Nephron progenitor cell (in vitro differentiated cells): ENCODE results near the gene SPRN.

Experiments
- DNase-seq: peaks from one replicate; pipeline ENCODE4 v3.0.0; 2021
- H3K27ac Mint-ChIP-seq: 2 replicates; pipeline ENCODE4 v1.8.0; 2021; ENCODE audit warnings: mild to moderate bottlenecking, moderate library complexity, mixed read lengths
- H3K27me3 Mint-ChIP-seq: 2 replicates; pipeline ENCODE4 v1.8.0; 2021; ENCODE audit warnings: mild to moderate bottlenecking, low read depth, mixed read lengths; ENCODE audit not compliant: poor library complexity
- H3K36me3 Mint-ChIP-seq: 2 replicates; pipeline ENCODE4 v1.8.0; 2021; ENCODE audit warnings: low read depth, mixed read lengths
- H3K4me1 Mint-ChIP-seq: 2 replicates; pipeline ENCODE4 v1.8.0; 2021; ENCODE audit warnings: mixed read lengths
- H3K4me3 Mint-ChIP-seq: 2 replicates; pipeline ENCODE4 v1.8.0; 2021; ENCODE audit warnings: mild to moderate bottlenecking, moderate library complexity, mixed read lengths
- H3K9me3 Mint-ChIP-seq: 2 replicates; pipeline ENCODE4 v1.8.0; 2021; ENCODE audit warnings: mild to moderate bottlenecking, moderate library complexity, mixed read lengths
- TF ChIP-seq, protein P1 (sequence below): fragments of 200-600 bp; sonication (generic); IDR thresholded peaks from 2 replicates; pipeline ENCODE4 v1.5.0; 2021; ENCODE audit warnings: antibody characterized with exemption

SPRN gene

DNA sequence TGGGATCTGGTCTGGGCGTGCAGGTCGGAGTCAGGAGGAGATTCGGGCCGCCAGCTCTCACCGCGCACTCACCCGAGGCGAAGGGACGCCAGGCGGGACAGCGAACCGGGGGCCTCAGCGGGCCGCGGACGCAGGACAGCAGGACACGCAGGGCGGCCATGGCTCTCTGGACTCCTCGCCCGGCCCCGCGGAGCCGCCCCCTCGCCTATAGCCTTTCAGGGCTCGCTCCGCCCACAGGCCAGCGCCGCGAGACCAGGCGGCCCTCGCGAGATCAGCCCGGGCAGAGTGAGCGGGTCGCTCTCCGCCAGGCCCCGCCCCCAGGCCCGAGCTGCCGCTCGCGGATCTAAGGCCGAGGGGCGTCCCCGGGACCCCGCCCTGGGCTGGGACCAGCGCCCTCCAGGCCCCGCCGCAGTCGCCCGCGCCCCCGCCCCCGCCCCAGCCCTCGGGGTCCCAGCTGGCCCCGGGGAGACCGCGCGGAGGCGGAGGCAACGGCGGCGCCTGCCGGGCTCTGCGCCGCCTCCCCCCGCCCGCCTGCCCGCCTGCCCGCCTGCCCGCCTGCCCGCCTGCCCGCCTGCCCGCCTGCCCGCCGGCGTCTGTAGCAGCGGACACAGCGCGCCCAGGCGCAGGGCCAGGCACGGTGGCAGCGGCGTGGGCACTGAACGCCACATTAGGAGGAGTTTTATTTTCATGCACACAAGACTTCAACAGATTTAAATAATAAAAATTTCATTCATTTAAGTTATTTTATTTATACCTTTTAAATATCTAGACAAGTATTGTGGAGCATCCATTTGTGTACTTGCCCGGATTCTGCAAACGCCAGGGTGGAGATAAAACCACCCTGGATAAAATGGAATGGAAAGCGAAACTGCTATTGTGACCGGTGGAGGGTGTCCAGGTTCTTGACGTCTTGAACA is 51.0 kb downstream of the SPRN start, which contains the start of gene ECHS1:
Gene ECHS1 (minus strand): TSS at position 181 of the 917 bp plus-strand sequence. CDS start 21 bp downstream, at position 160.
- Mint-ChIP-seq H3K4me3 (peak within 1 kb of the TSS; percentile 95), H3K4me1 (peaks cover 41% of the 10 kb centered on the region), H3K27ac (peak within 1 kb of the TSS; percentile 77), H3K36me3 (peaks cover 13% of the 10 kb centered on the region), H3K9me3 (no peaks in the 10 kb centered on the region), H3K27me3 (peaks cover 44% of the 10 kb centered on the region)
- DNase-seq, result peak; percentile 99
- TF ChIP-seq, protein P1, sequence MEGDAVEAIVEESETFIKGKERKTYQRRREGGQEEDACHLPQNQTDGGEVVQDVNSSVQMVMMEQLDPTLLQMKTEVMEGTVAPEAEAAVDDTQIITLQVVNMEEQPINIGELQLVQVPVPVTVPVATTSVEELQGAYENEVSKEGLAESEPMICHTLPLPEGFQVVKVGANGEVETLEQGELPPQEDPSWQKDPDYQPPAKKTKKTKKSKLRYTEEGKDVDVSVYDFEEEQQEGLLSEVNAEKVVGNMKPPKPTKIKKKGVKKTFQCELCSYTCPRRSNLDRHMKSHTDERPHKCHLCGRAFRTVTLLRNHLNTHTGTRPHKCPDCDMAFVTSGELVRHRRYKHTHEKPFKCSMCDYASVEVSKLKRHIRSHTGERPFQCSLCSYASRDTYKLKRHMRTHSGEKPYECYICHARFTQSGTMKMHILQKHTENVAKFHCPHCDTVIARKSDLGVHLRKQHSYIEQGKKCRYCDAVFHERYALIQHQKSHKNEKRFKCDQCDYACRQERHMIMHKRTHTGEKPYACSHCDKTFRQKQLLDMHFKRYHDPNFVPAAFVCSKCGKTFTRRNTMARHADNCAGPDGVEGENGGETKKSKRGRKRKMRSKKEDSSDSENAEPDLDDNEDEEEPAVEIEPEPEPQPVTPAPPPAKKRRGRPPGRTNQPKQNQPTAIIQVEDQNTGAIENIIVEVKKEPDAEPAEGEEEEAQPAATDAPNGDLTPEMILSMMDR, result no peak

DNA sequence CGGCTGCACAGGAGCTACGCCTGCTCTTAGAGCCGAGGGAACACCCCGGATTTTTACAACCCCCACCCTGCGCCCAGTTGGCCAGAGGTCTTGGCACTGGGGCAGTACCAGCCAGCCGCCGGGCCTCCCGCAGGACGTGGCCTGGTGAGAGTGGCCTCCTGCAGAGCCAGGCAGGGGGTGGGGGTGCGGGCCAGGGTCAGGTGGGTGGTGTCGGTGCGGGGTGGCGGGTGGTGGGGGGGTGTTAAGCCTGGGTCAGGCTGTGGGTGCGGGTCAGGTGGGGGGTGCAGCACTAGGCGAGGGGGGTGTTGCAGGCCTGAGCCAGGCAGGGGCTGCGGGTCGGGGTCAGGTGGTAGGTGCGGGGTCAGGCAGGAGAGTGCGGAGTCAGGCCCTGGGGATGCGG is 51.9 kb downstream of the SPRN start:
- H3K27ac Mint-ChIP-seq, result no peak overlapping the region
- peak overlapping the region; percentile 95 for H3K4me3 Mint-ChIP-seq
- peak; percentile 20 for DNase-seq
- H3K36me3 Mint-ChIP-seq, result peaks cover 19% of the 10 kb centered on the region
- TF ChIP-seq, protein P1, result no peak
- peaks cover 36% of the 10 kb centered on the region for H3K27me3 Mint-ChIP-seq
- H3K4me1 Mint-ChIP-seq, result peaks cover 48% of the 10 kb centered on the region
- no peaks in the 10 kb centered on the region for H3K9me3 Mint-ChIP-seq
